Activated CD4-positive, alpha-beta T cell treated with anti-CD3 and anti-CD28 coated beads, Interleukin-2, amount 10 ng/mL, durations not matched to agents 24 days and 14 days (primary cell): ENCODE data around the gene GMEB2. TPM values are rescaled to one million over a fixed set of nuclear protein-coding genes. Genes with fewer than 3 reads are reported as not detected.
"Not testable (repeated sequence)": the region's sequence is repeated elsewhere in the genome, so short reads cannot be mapped to it uniquely, and the experiment has no call there.

Experiments
- DNase-seq: peaks from one replicate; pipeline ENCODE4 v3.0.0; 2022
- H3K27ac Mint-ChIP-seq: one replicate; pipeline ENCODE4 v1.8.0; 2022; ENCODE audit warnings: mild to moderate bottlenecking, mixed read lengths
- H3K27me3 Mint-ChIP-seq: one replicate; pipeline ENCODE4 v1.8.0; 2022; ENCODE audit warnings: mixed read lengths
- H3K36me3 Mint-ChIP-seq: one replicate; pipeline ENCODE4 v1.8.0; 2022; ENCODE audit warnings: low read depth, mild to moderate bottlenecking, mixed read lengths
- H3K4me1 Mint-ChIP-seq: one replicate; pipeline ENCODE4 v1.8.0; 2021; ENCODE audit warnings: mixed read lengths
- H3K4me3 Mint-ChIP-seq: one replicate; pipeline ENCODE4 v1.8.0; 2022; ENCODE audit warnings: mild to moderate bottlenecking, moderate library complexity, mixed read lengths
- H3K9me3 Mint-ChIP-seq: one replicate; pipeline ENCODE4 v1.8.0; 2021; ENCODE audit warnings: mixed read lengths
- intact Hi-C: fragments of 100-400 bp; cut with micrococcal nuclease; formaldehyde crosslinking; loops from one replicate; pipeline ENCODE4 v1.15.1; 2023
- total RNA-seq: library from RNA; stranded (reverse); gene quantifications from 2 replicates; pipeline ENCODE4 v1.2.3, GENCODE V29; 2022

GMEB2 gene
- total RNA-seq, 1 donor from 2014 or later, result 13.9 TPM

- H3K27me3 Mint-ChIP-seq, intact Hi-C loops, H3K27ac Mint-ChIP-seq, H3K4me3 Mint-ChIP-seq, DNase-seq, H3K9me3 Mint-ChIP-seq, H3K4me1 Mint-ChIP-seq: not testable (repeated sequence)
- peaks cover 21% of the 10 kb centered on the region for H3K36me3 Mint-ChIP-seq
These were observed 67.2 kb downstream of the GMEB2 start for GRCh38 chr20:63559485-63560332.

GRCh38 chr20:63558804-63559484 lies 68.0 kb downstream of the GMEB2 start:
- Mint-ChIP-seq H3K36me3 (peaks cover 20% of the 10 kb centered on the region), H3K4me1 (no peaks in the 10 kb centered on the region), H3K4me3 (no peak overlapping the region), H3K27ac (no peak overlapping the region), H3K9me3 (no peaks in the 10 kb centered on the region), H3K27me3 (no peaks in the 10 kb centered on the region)
- DNase-seq, result no peak
- intact Hi-C loops, result no loop called here

- no peaks in the 10 kb centered on the region for H3K9me3 Mint-ChIP-seq
These were observed 69.4 kb downstream of the GMEB2 start for GRCh38 chr20:63557481-63557891.

GRCh38 chr20:63556873-63557478 lies 69.9 kb downstream of the GMEB2 start:
- no peak overlapping the region for H3K4me3 Mint-ChIP-seq
- H3K9me3 Mint-ChIP-seq, result no peaks in the 10 kb centered on the region
- H3K36me3 Mint-ChIP-seq, result peaks cover 20% of the 10 kb centered on the region
- intact Hi-C loops, result no loop called here
- no peak for DNase-seq
- H3K27me3 Mint-ChIP-seq, result no peaks in the 10 kb centered on the region
- peaks cover 10% of the 10 kb centered on the region for H3K4me1 Mint-ChIP-seq
- no peak overlapping the region for H3K27ac Mint-ChIP-seq

More at GRCh38 chr20:63557481-63557891, 69.4 kb downstream of the GMEB2 start:
- Mint-ChIP-seq H3K27ac (no peak overlapping the region), H3K4me3 (no peak overlapping the region), H3K27me3 (no peaks in the 10 kb centered on the region), H3K4me1 (peaks cover 7% of the 10 kb centered on the region), H3K36me3 (peaks cover 20% of the 10 kb centered on the region)
- DNase-seq, result no peak
- intact Hi-C loops, result no loop called here

GRCh38 chr20:63555661-63556381 lies 71.1 kb downstream of the GMEB2 start:
- Mint-ChIP-seq H3K9me3 (no peaks in the 10 kb centered on the region), H3K27ac (no peak overlapping the region), H3K4me1 (peaks cover 12% of the 10 kb centered on the region), H3K4me3 (no peak overlapping the region), H3K27me3 (peaks cover 5% of the 10 kb centered on the region), H3K36me3 (peaks cover 18% of the 10 kb centered on the region)
- no peak for DNase-seq
- intact Hi-C loops, result no loop called here

- DNase-seq, result no peak
- intact Hi-C loops, result no loop called here
- no peaks in the 10 kb centered on the region for H3K9me3 Mint-ChIP-seq
- H3K4me3 Mint-ChIP-seq, result peak overlapping the region; percentile 77
- no peak overlapping the region for H3K27ac Mint-ChIP-seq
- H3K36me3 Mint-ChIP-seq, result peaks cover 13% of the 10 kb centered on the region
- peaks cover 12% of the 10 kb centered on the region for H3K4me1 Mint-ChIP-seq
- H3K27me3 Mint-ChIP-seq, result peaks cover 9% of the 10 kb centered on the region
These were observed 72.3 kb downstream of the GMEB2 start for GRCh38 chr20:63554361-63555278.

- intact Hi-C loops, result loop anchor here (1.0 kb wide), 4 partner anchors 17 to 85 kb away; partner anchors contain the start of genes GMEB2, PPDPF and PTK6
- Mint-ChIP-seq H3K27ac (peak within 1 kb of the TSS; percentile 76), H3K4me1 (peaks cover 12% of the 10 kb centered on the region), H3K36me3 (peaks cover 10% of the 10 kb centered on the region), H3K9me3 (no peaks in the 10 kb centered on the region), H3K27me3 (peaks cover 13% of the 10 kb centered on the region), H3K4me3 (peak within 1 kb of the TSS; percentile 77)
- peak; percentile 84 for DNase-seq
These were observed 73.0 kb downstream of the GMEB2 start, which contains the start of gene FNDC11 for GRCh38 chr20:63553933-63554290. FNDC11 (plus strand) TSS chr20:63554159; CDS start chr20:63555664, 1,505 bp downstream.

GRCh38 chr20:63553251-63553932 lies 73.5 kb downstream of the GMEB2 start:
- DNase-seq, result peak; percentile 97
- Mint-ChIP-seq H3K4me3 (peak overlapping the region; percentile 77), H3K27me3 (peaks cover 15% of the 10 kb centered on the region), H3K36me3 (peaks cover 6% of the 10 kb centered on the region), H3K9me3 (no peaks in the 10 kb centered on the region), H3K4me1 (peaks cover 12% of the 10 kb centered on the region), H3K27ac (peak overlapping the region; percentile 76)
- intact Hi-C loops, result loop anchor here (1.0 kb wide), 4 partner anchors 16 to 86 kb away; partner anchors contain the start of genes GMEB2, PPDPF and PTK6

- Mint-ChIP-seq H3K9me3 (no peaks in the 10 kb centered on the region), H3K36me3 (peaks cover 5% of the 10 kb centered on the region), H3K27ac (peak overlapping the region; percentile 76), H3K4me3 (peak overlapping the region; percentile 77), H3K27me3 (peaks cover 15% of the 10 kb centered on the region), H3K4me1 (peaks cover 12% of the 10 kb centered on the region)
- DNase-seq, result peak; percentile 89
- intact Hi-C loops, result loop anchor here (1.0 kb wide), 4 partner anchors 15 to 87 kb away; partner anchors contain the start of genes GMEB2, PPDPF and PTK6
These were observed 74.2 kb downstream of the GMEB2 start for GRCh38 chr20:63552481-63553249.

GRCh38 chr20:63551068-63551467 lies 75.8 kb downstream of the GMEB2 start:
- intact Hi-C loops, result no loop called here
- H3K27me3 Mint-ChIP-seq, result peaks cover 20% of the 10 kb centered on the region
- H3K4me3 Mint-ChIP-seq, result no peak overlapping the region
- no peaks in the 10 kb centered on the region for H3K36me3 Mint-ChIP-seq
- no peak for DNase-seq
- H3K4me1 Mint-ChIP-seq, result peaks cover 12% of the 10 kb centered on the region
- no peaks in the 10 kb centered on the region for H3K9me3 Mint-ChIP-seq
- peak overlapping the region; percentile 35 for H3K27ac Mint-ChIP-seq

- Mint-ChIP-seq H3K27ac (no peak overlapping the region), H3K27me3 (peaks cover 22% of the 10 kb centered on the region), H3K4me1 (peaks cover 16% of the 10 kb centered on the region), H3K36me3 (no peaks in the 10 kb centered on the region), H3K9me3 (no peaks in the 10 kb centered on the region), H3K4me3 (no peak overlapping the region)
- intact Hi-C loops, result no loop called here
- DNase-seq, result no peak
These were observed 77.1 kb downstream of the GMEB2 start for GRCh38 chr20:63549679-63550282.
